Neuronal stem cell (in vitro differentiated cells): ENCODE measurements around the gene MACC1.

Experiments
- DNase-seq: peaks from one replicate; pipeline ENCODE4 v3.0.0-alpha.2; 2013; ENCODE audit warnings: low spot score
- H2AFZ ChIP-seq: one replicate; pipeline ENCODE4 v1.6.1; 2013; ENCODE audit warnings: mild to moderate bottlenecking, low read length, inconsistent platforms
- H2AK5ac ChIP-seq: 2 replicates; pipeline ENCODE4 v1.6.1; 2013; ENCODE audit warnings: low read depth, mild to moderate bottlenecking, inconsistent platforms, low read length, moderate library complexity, mixed read lengths
- H2BK120ac ChIP-seq: 2 replicates; pipeline ENCODE4 v1.6.1; 2013; ENCODE audit warnings: low read depth, mild to moderate bottlenecking, inconsistent platforms, low read length, moderate library complexity, mixed read lengths
- H2BK12ac ChIP-seq: one replicate; pipeline ENCODE4 v1.6.1; 2013; ENCODE audit warnings: low read length, inconsistent platforms
- H2BK15ac ChIP-seq: 2 replicates; pipeline ENCODE4 v1.6.1; 2013; ENCODE audit warnings: mild to moderate bottlenecking, low read length, inconsistent platforms, mixed read lengths
- H2BK5ac ChIP-seq: one replicate; pipeline ENCODE4 v1.6.1; 2013; ENCODE audit warnings: inconsistent platforms, mild to moderate bottlenecking, low read length, moderate library complexity
- H3K14ac ChIP-seq: one replicate; pipeline ENCODE4 v1.6.1; 2013; ENCODE audit warnings: low read length, inconsistent platforms
- H3K18ac ChIP-seq: 2 replicates; pipeline ENCODE4 v1.6.1; 2013; ENCODE audit warnings: low read length, inconsistent platforms
- H3K23ac ChIP-seq: 2 replicates; pipeline ENCODE4 v1.6.1; 2013; ENCODE audit warnings: low read depth, mild to moderate bottlenecking, mixed read lengths, low read length, inconsistent platforms; ENCODE audit not compliant: poor library complexity
- H3K27ac ChIP-seq: replicated peaks from 3 replicates; pipeline ENCODE4 v1.5.1; 2013; ENCODE audit warnings: low read length, inconsistent platforms
- H3K27me3 ChIP-seq, 3 experiments: 2 replicates each; pipeline ENCODE4 v1.6.1; 2013; ENCODE audit warnings: low read length in 3 of 3, mild to moderate bottlenecking in 2 of 3, inconsistent platforms in 1 of 3, low read depth in 1 of 3, mixed read lengths in 1 of 3, moderate library complexity in 1 of 3; ENCODE audit not compliant: control insufficient read depth in 3 of 3, insufficient read depth in 3 of 3
- H3K36me3 ChIP-seq, 2 donors: replicated peaks in 1 of 2; 2 replicates each; pipeline ENCODE4 v1.6.1; 2013; ENCODE audit warnings: low read length in 2 of 2; ENCODE audit not compliant: control insufficient read depth in 2 of 2, insufficient read depth in 2 of 2
- H3K4ac ChIP-seq: 2 replicates; pipeline ENCODE4 v1.6.1; 2013; ENCODE audit warnings: inconsistent platforms, mild to moderate bottlenecking, low read length, moderate library complexity
- H3K4me1 ChIP-seq, 2 donors: 1 replicate in 1 of 2; 2 replicates in 1 of 2; pipeline ENCODE4 v1.6.1; 2013; ENCODE audit warnings: low read length in 2 of 2, low read depth in 1 of 2; ENCODE audit not compliant: control insufficient read depth in 2 of 2, insufficient read depth in 1 of 2
- H3K4me2 ChIP-seq: one replicate; pipeline ENCODE4 v1.6.1; 2013; ENCODE audit warnings: mild to moderate bottlenecking, low read length, inconsistent platforms; ENCODE audit not compliant: insufficient read depth, poor library complexity, severe bottlenecking
- H3K4me3 ChIP-seq, 2 donors: 2 replicates each; pipeline ENCODE4 v1.5.1; 2013; ENCODE audit warnings: low read length in 2 of 2, mild to moderate bottlenecking in 2 of 2, inconsistent platforms in 1 of 2, moderate library complexity in 1 of 2
- H3K79me1 ChIP-seq: one replicate; pipeline ENCODE4 v1.6.1; 2013; ENCODE audit warnings: low read depth, mild to moderate bottlenecking, inconsistent platforms, low read length, moderate library complexity
- H3K9ac ChIP-seq: one replicate; pipeline ENCODE4 v1.6.1; 2013; ENCODE audit warnings: mild to moderate bottlenecking, low read depth, low read length, inconsistent platforms; ENCODE audit not compliant: poor library complexity
- H3K9me3 ChIP-seq, 2 donors: replicated peaks in 1 of 2; 2 replicates each; pipeline versions ENCODE3 to v1.6.1; 2013; ENCODE audit warnings: low read length in 2 of 2, mild to moderate bottlenecking in 2 of 2, inconsistent platforms in 1 of 2, low read depth in 1 of 2, mixed read lengths in 1 of 2, moderate library complexity in 1 of 2; ENCODE audit not compliant: control insufficient read depth in 2 of 2, insufficient read depth in 1 of 2
- H4K8ac ChIP-seq: one replicate; pipeline ENCODE4 v1.6.1; 2013; ENCODE audit warnings: low read depth, mild to moderate bottlenecking, inconsistent platforms, low read length, moderate library complexity
- H4K91ac ChIP-seq: one replicate; pipeline ENCODE4 v1.6.1; 2013; ENCODE audit warnings: low read length, low read depth, mild to moderate bottlenecking, inconsistent platforms; ENCODE audit not compliant: poor library complexity
- WGBS, 2 donors: extraction: QIAGEN DNeasy Blood & Tissue Kit; methylation state at CpG; one replicate each; pipeline ENCODE4 v1.1.7; 2013; ENCODE audit warnings: missing lambda C conversion rate in 2 of 2, mixed read lengths in 1 of 2; ENCODE audit not compliant: insufficient read length in 2 of 2, insufficient replicate concordance in 1 of 2; ENCODE audit errors: extremely low coverage in 2 of 2; 5-methylcytosine and 5-hydroxymethylcytosine counted together

MACC1 gene

DNA sequence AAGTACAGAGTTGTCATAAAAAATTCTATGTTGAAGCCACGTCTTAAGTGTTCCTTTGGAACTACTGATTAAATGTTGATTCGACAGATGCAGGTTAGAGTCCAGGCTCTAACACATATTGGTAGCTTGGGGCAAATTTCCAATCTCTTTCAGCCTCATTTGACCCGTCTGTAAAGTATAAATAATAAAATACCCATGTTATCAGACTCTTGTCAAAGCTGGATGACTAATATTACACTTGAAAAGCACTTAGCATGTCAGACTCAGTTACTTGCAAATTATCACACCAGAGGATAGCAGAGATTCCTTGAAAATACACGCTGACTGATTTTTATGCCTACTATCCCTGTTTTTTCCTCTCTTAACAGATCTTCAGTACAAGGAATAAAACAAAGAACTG, 18.1 kb upstream of the MACC1 start:
- Histone ChIP-seq H3K4me2 (no peak overlapping the region), H2BK5ac (no peak overlapping the region), H3K4me3 (no peak overlapping the region), H2BK12ac (no peak overlapping the region), H4K8ac (no peak overlapping the region), H4K91ac (no peak overlapping the region), H3K36me3 (no peaks in the 10 kb centered on the region), H3K4me1 (peaks cover 3 to 27% of the 10 kb centered on the region in 2 donors), H2AK5ac (no peak overlapping the region), H2AFZ (no peak overlapping the region), H3K79me1 (no peaks in the 10 kb centered on the region), H3K23ac (no peak overlapping the region), H3K9me3 (no peaks in the 10 kb centered on the region), H3K18ac (no peak overlapping the region), H3K9ac (no peak overlapping the region), H3K27me3 (no peaks in the 10 kb centered on the region), H3K14ac (no peak overlapping the region), H2BK120ac (no peak overlapping the region), H3K27ac (no peak overlapping the region), H2BK15ac (no peak overlapping the region), H3K4ac (no peak overlapping the region)
- no CpG with 5 or more reads among the region's 4 CpGs for WGBS, 2 donors
- DNase-seq: no peak

DNA sequence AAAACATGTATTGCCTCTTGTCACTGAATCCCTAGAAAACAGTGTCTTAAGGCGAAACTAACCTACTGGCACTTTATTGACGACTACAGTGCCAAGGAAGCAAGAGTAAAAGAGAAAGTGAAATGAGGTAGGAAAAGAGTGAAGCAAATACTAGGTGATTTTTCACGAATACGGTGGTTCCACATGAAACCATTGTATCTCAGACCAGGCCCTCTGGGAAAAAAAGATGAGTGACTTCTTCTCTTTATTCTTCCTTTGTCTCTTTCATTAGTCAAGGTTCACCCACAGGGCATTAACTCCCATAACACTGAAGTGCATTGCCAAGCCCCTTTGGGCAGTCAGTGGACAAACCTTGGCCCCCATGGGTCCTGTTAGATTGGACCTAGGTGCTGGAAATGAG, 16.2 kb upstream of the MACC1 start:
- Histone ChIP-seq H2BK120ac (no peak overlapping the region), H3K4me3 (no peak overlapping the region), H2BK12ac (no peak overlapping the region), H3K18ac (no peak overlapping the region), H3K4me2 (no peak overlapping the region), H2AFZ (no peak overlapping the region), H2BK15ac (no peak overlapping the region), H3K36me3 (no peaks in the 10 kb centered on the region), H3K9ac (no peak overlapping the region), H3K4ac (no peak overlapping the region), H2AK5ac (no peak overlapping the region), H3K4me1 (peaks cover 3 to 33% of the 10 kb centered on the region in 2 donors), H3K79me1 (no peaks in the 10 kb centered on the region), H3K27ac (no peak overlapping the region), H2BK5ac (no peak overlapping the region), H3K14ac (no peak overlapping the region), H3K9me3 (no peaks in the 10 kb centered on the region), H4K91ac (no peak overlapping the region), H4K8ac (no peak overlapping the region), H3K27me3 (no peaks in the 10 kb centered on the region), H3K23ac (no peak overlapping the region)
- DNase-seq: no peak
- no CpG with 5 or more reads among the region's 4 CpGs for WGBS, 2 donors

DNA sequence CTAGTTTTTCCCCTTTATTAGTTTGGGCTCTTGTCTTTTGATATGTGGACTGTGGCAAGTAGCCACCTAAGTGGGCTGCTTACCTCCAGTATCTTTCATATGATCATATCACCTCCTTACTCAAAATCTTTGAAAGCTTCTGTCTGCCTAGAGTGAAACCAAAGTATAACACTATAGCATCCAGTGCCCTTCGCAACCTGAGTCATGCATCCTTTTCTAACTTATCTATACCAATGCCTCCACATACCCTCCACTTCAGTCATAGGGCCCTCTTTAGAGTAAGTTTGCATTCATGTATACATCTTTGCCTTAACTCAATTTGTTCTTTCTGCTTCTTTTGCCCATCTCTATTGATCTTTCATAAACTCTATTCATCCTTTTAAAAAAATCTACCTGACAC, 15.7 kb upstream of the MACC1 start:
- Histone ChIP-seq H3K36me3 (no peaks in the 10 kb centered on the region), H2AFZ (no peak overlapping the region), H3K4me2 (no peak overlapping the region), H3K23ac (no peak overlapping the region), H3K79me1 (no peaks in the 10 kb centered on the region), H2BK120ac (no peak overlapping the region), H3K27me3 (no peaks in the 10 kb centered on the region), H2BK15ac (no peak overlapping the region), H3K4ac (no peak overlapping the region), H3K27ac (no peak overlapping the region), H2BK12ac (no peak overlapping the region), H3K4me1 (peaks cover 3 to 29% of the 10 kb centered on the region in 2 donors), H2BK5ac (no peak overlapping the region), H4K91ac (no peak overlapping the region), H3K18ac (no peak overlapping the region), H3K9me3 (no peaks in the 10 kb centered on the region), H2AK5ac (no peak overlapping the region), H3K9ac (no peak overlapping the region), H4K8ac (no peak overlapping the region), H3K14ac (no peak overlapping the region), H3K4me3 (no peak overlapping the region)
- no peak for DNase-seq
- no CpG with 5 or more reads among the region's 1 CpG for WGBS, 2 donors

DNA sequence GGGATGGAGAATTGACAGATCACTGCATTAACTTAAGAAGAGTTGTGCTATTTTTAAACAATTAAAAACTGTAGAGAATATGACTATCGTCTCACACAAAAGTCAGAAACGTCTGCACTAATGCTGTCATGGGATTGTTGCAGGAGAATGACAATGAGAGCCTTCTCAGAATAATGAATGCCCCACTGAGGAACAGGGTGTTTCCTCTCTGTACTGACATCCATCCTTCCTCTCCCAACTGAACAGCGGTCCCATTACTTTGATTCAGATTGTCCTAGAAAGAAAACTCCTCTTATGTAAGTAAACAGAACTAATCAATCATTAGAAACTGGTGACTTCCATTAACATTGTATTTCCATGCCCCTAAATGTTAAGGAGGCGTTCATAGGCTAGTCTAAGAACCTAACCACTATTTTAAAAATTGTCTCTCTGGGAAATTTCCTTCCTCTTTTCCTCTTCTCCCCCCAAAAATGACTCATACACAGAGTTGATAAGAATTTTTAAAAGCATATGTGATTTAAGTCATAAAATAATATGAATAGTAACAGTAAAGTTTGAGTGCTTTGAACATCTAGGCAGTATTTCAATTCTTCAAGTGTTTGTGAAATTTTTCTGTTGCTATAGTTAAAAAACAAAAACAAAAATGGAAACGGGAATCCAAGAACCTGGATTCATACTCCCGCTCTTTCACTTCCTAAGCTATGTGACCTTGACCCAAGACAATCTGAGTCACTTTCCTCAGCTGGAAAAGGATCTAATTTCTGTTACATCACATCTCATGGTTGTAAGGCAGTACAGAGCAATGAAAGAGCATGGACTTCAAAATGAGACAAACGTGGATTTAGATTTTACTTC, 12.7 kb upstream of the MACC1 start:
- H2AFZ ChIP-seq: no peak overlapping the region
- H3K27me3 ChIP-seq: no peaks in the 10 kb centered on the region
- H2BK5ac ChIP-seq: no peak overlapping the region
- H3K36me3 ChIP-seq: no peaks in the 10 kb centered on the region
- H3K4me3 ChIP-seq: no peak overlapping the region
- no peak overlapping the region for H3K4ac ChIP-seq
- no peak overlapping the region for H2BK12ac ChIP-seq
- H4K8ac ChIP-seq: no peak overlapping the region
- no peak for DNase-seq
- H3K79me1 ChIP-seq: no peaks in the 10 kb centered on the region
- H4K91ac ChIP-seq: no peak overlapping the region
- no peak overlapping the region for H3K18ac ChIP-seq
- no peak overlapping the region for H2BK120ac ChIP-seq
- no peak overlapping the region for H3K9ac ChIP-seq
- H3K4me1 ChIP-seq: peaks cover 0 to 19% of the 10 kb centered on the region in 2 donors
- no peak overlapping the region for H3K27ac ChIP-seq
- H3K9me3 ChIP-seq: no peaks in the 10 kb centered on the region
- no peak overlapping the region for H3K14ac ChIP-seq
- no peak overlapping the region for H2AK5ac ChIP-seq
- no peak overlapping the region for H3K4me2 ChIP-seq
- WGBS, 2 donors: no CpG with 5 or more reads among the region's 7 CpGs
- no peak overlapping the region for H3K23ac ChIP-seq
- H2BK15ac ChIP-seq: no peak overlapping the region
